NT2/D1 (cell line): ENCODE results near the gene REXO4.

Source experiments
- DNase-seq: peaks from one replicate; pipeline ENCODE4 v3.0.0-alpha.2; 2011; ENCODE audit warnings: low read depth, low spot score
- H3K27me3 ChIP-seq: 2 replicates; pipeline ENCODE4 v1.6.0; 2011; ENCODE audit warnings: mild to moderate bottlenecking; ENCODE audit not compliant: insufficient read length, insufficient read depth
- H3K36me3 ChIP-seq: 2 replicates; pipeline ENCODE4 v1.6.1; 2011; ENCODE audit warnings: mild to moderate bottlenecking, low read length, mixed read lengths; ENCODE audit not compliant: insufficient read depth, insufficient read length
- H3K4me1 ChIP-seq: 2 replicates; pipeline ENCODE4 v1.5.1; 2011; ENCODE audit not compliant: insufficient read depth, insufficient read length
- H3K4me3 ChIP-seq: 2 replicates; pipeline ENCODE4 v1.5.1; 2011; ENCODE audit warnings: low read depth; ENCODE audit not compliant: insufficient read length
- H3K9ac ChIP-seq: 2 replicates; pipeline ENCODE4 v1.6.0; 2011; ENCODE audit warnings: low read depth; ENCODE audit not compliant: insufficient read length
- H3K9me3 ChIP-seq: 2 replicates; pipeline ENCODE4 v1.5.1; 2011; ENCODE audit warnings: mild to moderate bottlenecking, low read length; ENCODE audit not compliant: insufficient read depth
- SUZ12 ChIP-seq: IDR thresholded peaks from 2 replicates; pipeline ENCODE4 v1.6.1; 2011; ENCODE audit not compliant: insufficient read length, insufficient read depth; ENCODE audit errors: extremely low read depth
- YY1 ChIP-seq: IDR thresholded peaks from 2 replicates; pipeline ENCODE4 v1.6.1; 2011; ENCODE audit not compliant: insufficient read length, insufficient read depth
- ZNF274 ChIP-seq: IDR thresholded peaks from 2 replicates; pipeline ENCODE4 v1.6.1; 2011; ENCODE audit warnings: mild to moderate bottlenecking, low read depth, low read length

REXO4 gene

GRCh38 chr9:133445293-133445969, 27.6 kb upstream of the REXO4 start:
- H3K27me3 ChIP-seq: no peaks in the 10 kb centered on the region

GRCh38 chr9:133443982-133444381, 26.2 kb upstream of the REXO4 start:
- Histone ChIP-seq H3K4me1 (peaks cover 7% of the 10 kb centered on the region), H3K9ac (peak overlapping the region; percentile 37), H3K4me3 (no peak overlapping the region), H3K9me3 (no peaks in the 10 kb centered on the region), H3K27me3 (no peaks in the 10 kb centered on the region), H3K36me3 (no peaks in the 10 kb centered on the region)
- TF ChIP-seq YY1: no peak
- TF ChIP-seq SUZ12: no peak
- TF ChIP-seq ZNF274: no peak
- no peak for DNase-seq

More at GRCh38 chr9:133445293-133445969, 27.6 kb upstream of the REXO4 start:
- Histone ChIP-seq H3K4me1 (peaks cover 7% of the 10 kb centered on the region), H3K9ac (no peak overlapping the region), H3K4me3 (no peak overlapping the region), H3K36me3 (no peaks in the 10 kb centered on the region), H3K9me3 (no peaks in the 10 kb centered on the region)
- no peak for DNase-seq
- TF ChIP-seq YY1: no peak
- no peak for TF ChIP-seq ZNF274
- no peak for TF ChIP-seq SUZ12

- Histone ChIP-seq H3K9me3 (no peaks in the 10 kb centered on the region), H3K27me3 (no peaks in the 10 kb centered on the region), H3K4me3 (no peak overlapping the region), H3K4me1 (peaks cover 2% of the 10 kb centered on the region), H3K9ac (no peak overlapping the region), H3K36me3 (no peaks in the 10 kb centered on the region)
- TF ChIP-seq SUZ12: no peak
- no peak for TF ChIP-seq YY1
- TF ChIP-seq ZNF274: no peak
- DNase-seq: no peak
Observed at GRCh38 chr9:133443248-133443647, 25.4 kb upstream of the REXO4 start.

GRCh38 chr9:133441571-133441970, 23.8 kb upstream of the REXO4 start:
- peaks cover 5% of the 10 kb centered on the region for H3K36me3 ChIP-seq
- no peaks in the 10 kb centered on the region for H3K27me3 ChIP-seq
- no peak for DNase-seq
- H3K9ac ChIP-seq: no peak overlapping the region
- H3K4me3 ChIP-seq: no peak overlapping the region
- H3K4me1 ChIP-seq: peaks cover 2% of the 10 kb centered on the region
- TF ChIP-seq YY1 (no peak), SUZ12 (no peak), ZNF274 (no peak)
- H3K9me3 ChIP-seq: no peaks in the 10 kb centered on the region

GRCh38 chr9:133440874-133441273, 23.1 kb upstream of the REXO4 start:
- H3K9ac ChIP-seq: peak overlapping the region; percentile 21
- no peak overlapping the region for H3K4me3 ChIP-seq
- H3K4me1 ChIP-seq: peaks cover 2% of the 10 kb centered on the region
- no peaks in the 10 kb centered on the region for H3K9me3 ChIP-seq
- peaks cover 5% of the 10 kb centered on the region for H3K36me3 ChIP-seq
- DNase-seq: no peak
- H3K27me3 ChIP-seq: no peaks in the 10 kb centered on the region
- TF ChIP-seq YY1 (no peak), ZNF274 (no peak), SUZ12 (no peak)

- Histone ChIP-seq H3K9me3 (no peaks in the 10 kb centered on the region), H3K4me1 (peaks cover 2% of the 10 kb centered on the region), H3K9ac (no peak overlapping the region), H3K36me3 (peaks cover 5% of the 10 kb centered on the region), H3K27me3 (no peaks in the 10 kb centered on the region), H3K4me3 (no peak overlapping the region)
- TF ChIP-seq ZNF274 (no peak), YY1 (no peak), SUZ12 (no peak)
- DNase-seq: no peak
Observed at GRCh38 chr9:133439337-133439736, 21.5 kb upstream of the REXO4 start.

- no peak for DNase-seq
- no peaks in the 10 kb centered on the region for H3K9me3 ChIP-seq
- no peaks in the 10 kb centered on the region for H3K4me1 ChIP-seq
- TF ChIP-seq ZNF274 (no peak), YY1 (no peak), SUZ12 (no peak)
- no peak overlapping the region for H3K4me3 ChIP-seq
- H3K27me3 ChIP-seq: no peaks in the 10 kb centered on the region
- no peak overlapping the region for H3K9ac ChIP-seq
- H3K36me3 ChIP-seq: peaks cover 5% of the 10 kb centered on the region
Observed at GRCh38 chr9:133437753-133438531, 20.1 kb upstream of the REXO4 start.
